K562 (cell line): ENCODE results near the gene TIMM44. TPM values are rescaled to one million over a fixed set of nuclear protein-coding genes. Genes with fewer than 3 reads are reported as not detected.

Source experiments
- ATAC-seq: fragments of 200-7000 bp; cut with Tn5 transposase; 3 replicates; pipeline ENCODE4 v1.9.1; 2020; ENCODE audit warnings: moderate library complexity
- BruUV-seq: library from RNA; stranded (reverse); fragments of 400-500 nt; replicated peaks from 2 replicates; lab custom pipeline; 2021; lab: Mats Ljungman, UMichigan
- CTCF ChIA-PET: fragments of 300-600 bp; formaldehyde crosslinking; extraction: SDS; loops from one replicate; lab custom pipeline; 2021; ENCODE audit warnings: low intra/inter-chr PET ratio; lab: Yijun Ruan, JAX
- POLR2A ChIA-PET: fragments of 300-600, 350-650 bp; sonication (Branson Sonifier 250); formaldehyde crosslinking; extraction: SDS; loops from one replicate; lab custom pipeline; 2021; ENCODE audit warnings: antibody characterized with exemption, inconsistent platforms; lab: Yijun Ruan, JAX
- DNase-seq, 4 experiments: peaks; one replicate each; pipeline versions ENCODE4 v3.0.0 to v3.0.0-alpha.2; 2011 to 2018; ENCODE audit warnings: low spot score in 3 of 4, mixed read lengths in 3 of 4; ENCODE audit errors: extremely low read depth in 1 of 4
- FAIRE-seq: peaks from 2 replicates; lab custom pipeline; 2011; peaks lifted over from hg19 to GRCh38; lab: Jason Lieb, UNC
- H2AFZ ChIP-seq: 2 replicates; pipeline ENCODE4 v1.6.0; 2011; ENCODE audit warnings: low read depth, low read length, control low read depth, inconsistent platforms
- H3K27ac ChIP-seq: fragments of 200-600 bp; 3 replicates; pipeline ENCODE4 v1.8.0; 2011; ENCODE audit warnings: low read depth, mild to moderate bottlenecking, control low read depth, inconsistent platforms, low read length, moderate library complexity, mixed read lengths; ENCODE audit errors: extremely low read depth
- H3K27me3 ChIP-seq, 2 experiments: fragments of 300-600 bp in 1 of 2; 2 replicates in 1 of 2; 3 replicates in 1 of 2; pipeline versions ENCODE4 v1.6.0 to v1.8.0; 2011; ENCODE audit warnings: inconsistent platforms in 2 of 2, low read length in 2 of 2, mild to moderate bottlenecking in 1 of 2, mixed read lengths in 1 of 2, moderate library complexity in 1 of 2; ENCODE audit not compliant: control insufficient read depth in 2 of 2, insufficient read depth in 2 of 2
- H3K36me3 ChIP-seq: fragments of 300-600 bp; 3 replicates; pipeline ENCODE4 v1.8.0; 2011; ENCODE audit warnings: mild to moderate bottlenecking, low read length, inconsistent platforms; ENCODE audit not compliant: control insufficient read depth, insufficient read depth
- H3K4me1 ChIP-seq, 2 experiments: fragments of 200-600 bp in 1 of 2; replicated peaks in 1 of 2; 2 replicates in 1 of 2; 3 replicates in 1 of 2; pipeline versions ENCODE4 v1.5.1 to v1.8.0; 2011; ENCODE audit warnings: inconsistent platforms in 2 of 2, low read length in 2 of 2, mild to moderate bottlenecking in 1 of 2, mixed read lengths in 1 of 2, moderate library complexity in 1 of 2; ENCODE audit not compliant: control insufficient read depth in 2 of 2, insufficient read depth in 2 of 2
- H3K4me2 ChIP-seq: 2 replicates; pipeline ENCODE4 v1.6.1; 2011; ENCODE audit warnings: low read length, control low read depth, inconsistent platforms, mixed read lengths; ENCODE audit not compliant: insufficient read depth
- H3K4me3 ChIP-seq: fragments of 200-600 bp; sonication (generic), shearing (Covaris generic); 2 replicates; pipeline ENCODE4 v1.5.1; 2016; ENCODE audit warnings: control low read depth, inconsistent platforms
- H3K79me2 ChIP-seq: fragments of 200-600 bp; 3 replicates; pipeline ENCODE4 v1.8.0; 2011; ENCODE audit warnings: low read length, inconsistent platforms; ENCODE audit not compliant: control insufficient read depth, insufficient read depth
- H3K9ac ChIP-seq, 2 experiments: 2 replicates each; pipeline versions ENCODE4 v1.6.0 to v1.6.1; 2011; ENCODE audit warnings: low read depth in 2 of 2, low read length in 2 of 2, control low read depth in 1 of 2, inconsistent platforms in 1 of 2, mild to moderate bottlenecking in 1 of 2, mixed read lengths in 1 of 2; ENCODE audit not compliant: insufficient read depth in 1 of 2
- H3K9me1 ChIP-seq: one replicate; pipeline ENCODE4 v1.6.0; 2011; ENCODE audit warnings: inconsistent platforms, mild to moderate bottlenecking, low read length, moderate library complexity; ENCODE audit not compliant: control insufficient read depth, insufficient read depth
- H3K9me3 ChIP-seq: replicated peaks from 2 replicates; pipeline ENCODE4 v1.5.1; 2011; ENCODE audit warnings: low read depth, low read length, inconsistent platforms; ENCODE audit not compliant: control insufficient read depth, insufficient read depth
- H4K20me1 ChIP-seq: replicated peaks from 2 replicates; pipeline ENCODE4 v1.6.1; 2011; ENCODE audit warnings: low read length, inconsistent platforms, mixed read lengths; ENCODE audit not compliant: control insufficient read depth, insufficient read depth
- ARHGAP35 ChIP-seq: fragments of 450-650 bp; IDR thresholded peaks from 2 replicates; pipeline ENCODE4 v1.6.1; 2018; ENCODE audit not compliant: partially characterized antibody
- CLOCK ChIP-seq: fragments of 250-450 bp; sonication (Bioruptor Pico); IDR thresholded peaks from 2 replicates; pipeline ENCODE4 v1.4.0; 2020; ENCODE audit warnings: mild to moderate bottlenecking, moderate library complexity, borderline replicate concordance
- DLX4 ChIP-seq: fragments of 250-450 bp; sonication (Bioruptor Pico); IDR thresholded peaks from 2 replicates; pipeline ENCODE4 v1.6.1; 2021; ENCODE audit warnings: mild to moderate bottlenecking
- HOXB6 ChIP-seq: fragments of 250-450 bp; sonication (Bioruptor Pico); IDR thresholded peaks from 2 replicates; pipeline ENCODE4 v1.5.1; 2022; ENCODE audit warnings: mild to moderate bottlenecking, borderline replicate concordance
- NCOA6 ChIP-seq: fragments of 450-650 bp; IDR thresholded peaks from 2 replicates; pipeline ENCODE4 v1.6.1; 2017; ENCODE audit warnings: mild to moderate bottlenecking
- POLR2A ChIP-seq: fragments of 450-650 bp; conservative IDR thresholded peaks from 2 replicates; pipeline ENCODE4 v1.6.1; 2016
- POLR2B ChIP-seq: fragments of 450-650 bp; IDR thresholded peaks from 2 replicates; pipeline ENCODE4 v1.6.1; 2018; ENCODE audit warnings: low read depth; ENCODE audit not compliant: partially characterized antibody
- POLR2G ChIP-seq: fragments of 200-400 bp; formaldehyde crosslinking; IDR thresholded peaks from 2 replicates; pipeline ENCODE4 v1.6.1; 2017; ENCODE audit warnings: low read depth, mild to moderate bottlenecking, antibody characterized with exemption, low read length, moderate library complexity
- SMAD2 ChIP-seq: fragments of 150-350 bp; IDR thresholded peaks from 2 replicates; pipeline ENCODE4 v1.6.1; 2014; ENCODE audit warnings: low read depth, mild to moderate bottlenecking, low read length
- SREBF1 ChIP-seq: fragments of 150-350 bp; IDR thresholded peaks from 2 replicates; pipeline ENCODE4 v1.6.1; 2014; ENCODE audit warnings: antibody characterized with exemption, low read depth, low read length, borderline replicate concordance
- SUPT5H ChIP-seq: fragments of 450-650 bp; IDR thresholded peaks from 2 replicates; pipeline ENCODE4 v1.6.1; 2016
- ZBED1 ChIP-seq: IDR thresholded peaks from 2 replicates; pipeline ENCODE4 v1.6.1; 2014
- ZNF165 ChIP-seq: fragments of 250-450 bp; sonication (Bioruptor Pico); IDR thresholded peaks from 2 replicates; pipeline ENCODE4 v1.4.0; 2020; ENCODE audit warnings: borderline replicate concordance
- ZNF324 ChIP-seq: fragments of 250-450 bp; sonication (Bioruptor Pico); IDR thresholded peaks from 2 replicates; pipeline ENCODE4 v1.4.0; 2020; ENCODE audit warnings: mild to moderate bottlenecking
- WGBS: fragments of 100-300 bp; shearing (Covaris generic); methylation state at CpG from one replicate; pipeline ENCODE4 v1.1.6; 2016; ENCODE audit warnings: low coverage, mixed read lengths; ENCODE audit not compliant: insufficient coverage; ENCODE audit errors: missing lambda C conversion rate; 5-methylcytosine and 5-hydroxymethylcytosine counted together
- in situ Hi-C: fragments of 300-500 bp; cut with MboI; formaldehyde crosslinking; loops from 4 replicates; pipeline ENCODE4 v1.15.0; 2018; ENCODE audit warnings: inconsistent platforms, mixed read lengths
- intact Hi-C: fragments of 100-400 bp; cut with micrococcal nuclease; formaldehyde crosslinking; loops from 2 replicates; pipeline ENCODE4 v1.14.2; 2022
- polyA plus RNA-seq, 8 experiments: library from polyadenylated mRNA; depleted of rRNA in 4 of 8; stranded (reverse) in 5 of 8; unstranded in 3 of 8; fragments of >200 nt; fragmentation: Nextera tagmentation in 2 of 8; fragmentation: Illumina TruSeq in 1 of 8; extraction: Ambion mirVana in 2 of 8; extraction: Trizol in 1 of 8; gene quantifications; 2 replicates each; pipeline versions ENCODE4 v1.2.1 to v1.2.3, GENCODE V29; 2011 to 2014; ENCODE audit warnings: inconsistent platforms in 1 of 8, missing spikeins in 1 of 8
- total RNA-seq, 7 experiments: library from RNA; depleted of rRNA in 6 of 7; stranded (reverse); fragments of >200 nt in 6 of 7; fragmentation: Illumina TruSeq in 2 of 7; extraction: Trizol in 2 of 7; gene quantifications; 2 replicates each; pipeline versions ENCODE4 v1.2.1 to v1.2.3, GENCODE V29; 2011 to 2021; ENCODE audit warnings: low replicate concordance in 1 of 7

Gene TIMM44
- total and polyA plus RNA-seq, 9 of the 15 experiments (the other 6 are each of a cell fraction or from before 2014, with no cell fraction given) = 10.3 to 231 (median 89.3) TPM

GRCh38 chr19:7914598-7915045, 28.8 kb downstream of the TIMM44 start, which contains the start of gene TGFBR3L:
Gene TGFBR3L, plus strand, starts transcription at chr19:7914830.
- no peak for FAIRE-seq
- Histone ChIP-seq H3K4me1 (peaks cover 7 to 81% of the 10 kb centered on the region in 2 experiments; a peak in 4 of 5 replicates), H3K27ac (no peak within 1 kb of the TSS), H3K9me3 (no peaks in the 10 kb centered on the region), H2AFZ (no peak within 1 kb of the TSS), H3K27me3 (no peaks in the 10 kb centered on the region), H3K9me1 (no peaks in the 10 kb centered on the region), H4K20me1 (no peaks in the 10 kb centered on the region), H3K4me2 (no peak within 1 kb of the TSS), H3K4me3 (no peak within 1 kb of the TSS), H3K79me2 (peaks cover 10% of the 10 kb centered on the region), H3K9ac (peak within 1 kb of the TSS in 1 of 2 experiments; percentile 48; a peak in 1 of 4 replicates), H3K36me3 (peaks cover 37% of the 10 kb centered on the region; the same call in 1 of the 3 replicates)
- ChIA-PET POLR2A (interaction anchor here (0.7 to 1.7 kb wide), 4 partner anchors 11 to 56 kb away, joined by 3 to 5 read pairs (median 4); partner anchors contain the start of gene MAP2K7), CTCF (no interaction called here)
- no TSS peak for BruUV-seq
- intact Hi-C loops = no loop called here
- DNase-seq = no peak
- no peak for ATAC-seq
- 80% methylated on average over 11 of the region's 12 CpGs for WGBS
- in situ Hi-C loops = no loop called here
- TF ChIP-seq DLX4 (CRISPR knock-in tag) (no peak), POLR2G (peak; percentile 80), NCOA6 (no peak), HOXB6 (CRISPR knock-in tag) (no peak), ZBED1 (no peak), POLR2A (peak; percentile 57; the same call in 1 of the 2 replicates), POLR2B (peak; percentile 12), ARHGAP35 (no peak), SMAD2 (no peak), ZNF324 (CRISPR knock-in tag) (no peak), SUPT5H (peak; percentile 28; the same call in 1 of the 2 replicates), CLOCK (CRISPR knock-in tag) (no peak), SREBF1 (no peak), ZNF165 (CRISPR knock-in tag) (no peak)
